Inflammatory macrophage treated with lipopolysaccharide for 1 hour (primary cell): ENCODE results near the gene TOR2A.
"Not testable (repeated sequence)": the region's sequence is repeated elsewhere in the genome, so short reads cannot be mapped to it uniquely, and the experiment has no call there.

Source experiments
- DNase-seq, 2 donors: peaks; one replicate each; pipeline ENCODE4 v3.0.0-alpha.2; 2020 to 2022

TOR2A gene

DNA sequence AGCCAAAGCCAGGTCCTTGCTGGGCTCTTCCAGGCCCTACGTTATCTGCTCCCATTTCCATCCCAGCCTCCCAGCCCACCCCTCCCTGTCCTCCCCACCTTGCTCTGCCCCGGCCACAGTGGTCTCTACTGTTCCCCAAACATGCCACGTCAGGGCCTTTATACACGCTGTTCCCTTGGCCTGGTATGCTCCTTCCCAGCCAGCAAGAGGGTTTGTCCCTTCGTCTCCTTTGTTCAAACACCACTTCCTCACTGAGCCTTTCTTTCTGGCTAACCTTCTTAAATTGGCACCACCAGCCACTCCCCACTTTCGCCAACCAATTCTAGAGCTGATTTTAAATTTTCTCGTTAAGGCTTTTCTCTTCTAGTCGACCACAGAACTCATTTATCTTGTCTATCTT is 33.6 kb upstream of the TOR2A start:
- no peak for DNase-seq

DNA sequence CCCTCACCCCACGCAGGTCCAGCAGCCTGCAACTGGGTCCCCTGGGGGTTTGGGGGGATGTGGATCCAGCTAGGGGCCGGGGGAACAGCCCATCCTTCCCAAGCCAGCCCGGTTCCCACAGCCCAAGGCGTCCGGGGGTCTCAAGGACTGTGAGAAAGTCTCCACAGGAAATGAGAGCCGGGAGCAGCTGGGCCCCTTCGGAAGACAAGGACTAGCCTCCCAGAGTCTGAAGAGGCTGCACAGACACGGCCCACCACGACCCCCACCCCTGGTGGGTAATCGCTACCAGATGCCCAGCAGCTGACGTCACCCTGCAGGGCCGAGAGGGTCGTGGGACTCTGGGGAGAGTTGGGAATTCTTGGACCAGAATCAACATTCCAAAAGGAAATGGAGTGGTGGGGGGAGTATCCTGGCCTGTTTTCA is 32.8 kb upstream of the TOR2A start:
- DNase-seq: no peak

DNA sequence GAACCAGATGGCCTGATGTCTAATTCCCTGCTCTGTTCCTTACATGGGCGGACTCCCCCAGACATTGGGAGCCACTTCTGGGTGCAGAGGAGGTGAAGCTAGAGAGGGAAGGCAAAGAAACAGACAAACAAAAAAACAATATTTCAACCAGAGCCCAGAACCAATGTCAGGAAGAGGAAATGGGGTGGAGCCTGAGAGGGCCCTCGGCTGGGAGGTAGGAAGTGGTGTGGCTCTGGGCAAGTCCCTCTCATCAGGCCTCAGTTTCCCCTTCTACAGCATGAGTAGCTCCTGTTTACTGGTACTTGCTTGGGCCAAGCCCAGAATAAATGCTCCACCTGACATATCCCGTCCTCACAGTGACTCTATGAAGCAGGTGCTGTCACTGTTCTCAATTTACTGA is 32.3 kb upstream of the TOR2A start:
- no peak for DNase-seq

DNA sequence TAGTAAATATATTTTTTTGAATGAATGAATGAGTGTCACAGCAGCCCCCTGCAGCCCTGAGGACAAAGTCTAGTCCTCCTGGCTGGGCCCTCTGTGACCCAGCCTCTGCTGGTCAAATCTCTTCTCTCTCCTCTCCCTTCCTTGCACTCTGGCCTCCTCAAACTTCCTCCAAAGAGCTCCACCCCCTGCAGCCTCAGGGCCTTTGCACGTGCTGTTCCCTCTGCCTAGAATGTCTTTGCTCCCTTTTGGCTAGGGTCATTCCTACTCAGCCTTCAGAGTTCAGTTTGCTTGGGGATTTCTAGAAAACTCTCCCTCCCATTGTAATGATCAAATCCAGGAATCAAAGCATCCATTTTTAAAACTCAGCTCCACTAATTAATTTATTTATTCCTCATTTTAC is 30.3 kb upstream of the TOR2A start:
- no peak for DNase-seq

DNA sequence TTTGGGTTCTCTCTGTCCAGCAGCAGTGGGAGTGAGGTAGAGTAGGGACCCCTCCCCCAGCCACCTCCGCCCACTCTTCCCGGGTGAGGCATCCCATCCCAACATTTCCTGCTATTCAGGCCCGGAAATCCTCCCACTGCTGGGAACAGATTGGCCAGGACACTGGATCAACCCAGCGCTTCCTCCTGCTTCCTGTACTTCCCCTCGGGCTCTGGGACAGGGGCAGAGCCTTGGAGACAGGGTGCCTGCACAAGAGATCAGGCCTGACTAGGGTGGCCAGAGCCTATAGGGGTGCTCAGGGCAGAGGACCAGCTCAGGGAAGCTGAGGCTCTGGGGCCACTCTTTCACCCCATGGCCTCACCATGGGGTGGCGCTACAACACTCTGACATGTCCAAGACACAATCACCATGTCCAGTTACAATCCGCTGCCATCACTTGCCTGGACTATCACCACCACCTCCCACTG is 28.9 kb upstream of the TOR2A start:
- peak; percentile 69 to 71 for DNase-seq

DNA sequence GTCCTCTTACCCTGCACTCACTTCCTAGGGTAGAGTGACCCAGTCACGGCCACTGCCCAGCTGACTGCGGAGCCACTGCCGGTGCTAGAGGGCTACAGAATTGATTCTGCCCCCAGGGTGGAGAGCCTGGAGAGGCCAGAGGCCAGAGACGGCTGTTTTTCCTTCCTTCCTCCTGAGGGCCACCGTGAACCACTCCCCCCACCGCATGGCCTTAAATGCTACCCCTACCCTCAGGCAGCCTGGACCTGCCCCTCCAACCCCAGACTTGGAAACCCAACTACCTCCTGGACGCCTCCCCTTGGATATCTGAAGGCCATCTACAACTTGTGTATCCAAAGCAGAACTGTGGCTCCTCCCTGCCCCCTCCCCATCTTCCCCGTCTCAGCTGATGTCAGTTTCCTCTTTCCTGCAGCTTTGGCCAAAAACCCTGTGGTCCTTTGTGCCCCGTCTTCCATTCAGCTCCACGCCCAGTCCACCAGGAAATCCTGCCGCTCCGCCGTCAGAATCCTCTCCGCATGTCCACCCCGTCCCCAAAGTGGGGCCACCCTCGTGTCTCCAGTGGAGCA is 27.1 kb upstream of the TOR2A start:
- peak in 1 of 2 donors; percentile 61 for DNase-seq

DNA sequence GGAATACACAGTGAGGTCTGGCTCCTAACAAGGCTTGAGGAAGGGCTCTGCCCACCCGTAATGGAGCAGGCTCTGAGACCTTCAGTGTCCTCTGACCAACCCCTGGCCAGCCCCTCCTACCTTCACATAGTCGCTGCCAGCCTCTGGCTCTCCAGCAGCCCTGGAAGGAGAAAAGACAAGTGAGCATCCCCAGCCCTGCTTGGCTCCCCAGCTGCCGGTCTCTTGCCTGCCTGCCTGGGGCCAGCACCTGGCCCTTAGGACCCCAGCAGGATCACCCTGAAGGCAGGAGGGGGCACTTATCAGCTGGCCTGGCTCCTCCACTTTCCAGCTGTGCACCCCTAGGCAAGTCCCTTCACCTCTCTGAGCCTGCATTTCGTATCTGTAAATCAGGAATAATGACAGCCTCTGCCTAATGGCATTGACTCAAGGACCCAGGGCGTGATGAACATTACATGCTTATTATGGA is 26.4 kb upstream of the TOR2A start:
- DNase-seq: no peak

DNA sequence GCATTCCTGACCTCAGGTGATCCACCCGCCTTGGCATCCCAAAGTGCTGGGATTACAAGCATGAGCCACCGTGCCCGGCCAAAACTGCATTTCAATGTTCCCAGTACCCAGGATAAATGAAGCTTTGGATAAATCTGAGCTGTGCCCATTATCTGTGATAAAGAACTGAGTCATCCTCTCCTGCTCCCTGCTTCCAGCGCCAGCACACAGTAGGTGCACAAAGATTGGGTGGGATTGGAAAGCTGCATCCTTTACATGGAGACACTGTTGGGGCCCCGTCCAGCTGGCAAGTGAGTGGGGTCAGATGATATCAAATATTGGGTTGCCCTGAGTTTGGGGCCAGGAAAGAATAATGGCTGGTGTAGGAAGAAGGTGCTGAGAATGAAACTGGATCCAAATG is 26.0 kb upstream of the TOR2A start:
- no peak for DNase-seq

DNA sequence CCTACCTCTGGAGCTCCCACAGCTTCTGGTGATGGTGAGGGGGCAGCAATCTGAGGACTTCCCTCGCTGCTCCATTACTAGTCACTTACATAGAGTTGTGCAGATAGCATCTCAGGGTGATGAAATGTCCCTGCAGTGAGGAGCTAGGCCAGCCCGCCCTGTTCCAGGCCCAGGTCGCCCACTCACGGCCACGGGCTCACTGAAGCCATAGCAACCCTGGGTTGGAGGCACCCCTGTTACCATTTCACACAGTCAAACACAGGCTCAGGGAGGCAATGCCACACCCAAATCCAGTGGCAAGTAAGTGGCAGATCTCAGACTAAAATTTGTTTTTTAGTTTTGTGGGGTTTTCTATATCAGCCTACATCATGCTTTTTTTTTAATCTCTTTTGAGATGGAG is 23.7 kb upstream of the TOR2A start:
- no peak for DNase-seq

DNA sequence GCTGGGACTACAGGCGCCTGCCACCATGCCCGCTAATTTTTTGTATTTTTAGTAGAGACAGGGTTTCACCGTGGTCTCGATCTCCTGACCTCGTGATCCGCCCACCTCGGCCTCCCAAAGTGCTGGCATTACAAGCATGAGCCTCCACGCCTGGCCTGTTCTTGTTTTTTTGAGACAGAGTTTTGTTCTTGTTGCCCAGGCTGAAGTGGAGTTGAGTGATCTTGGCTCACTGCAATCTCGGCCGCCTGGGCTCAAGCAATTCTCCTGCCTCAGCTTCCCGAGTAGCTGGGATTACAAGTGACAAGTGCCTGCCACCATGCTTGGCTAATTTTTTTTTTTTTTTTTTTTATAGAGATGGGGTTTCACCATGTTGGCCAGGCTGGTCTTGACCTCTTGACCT is 21.7 kb upstream of the TOR2A start:
- DNase-seq: not testable (repeated sequence)

DNA sequence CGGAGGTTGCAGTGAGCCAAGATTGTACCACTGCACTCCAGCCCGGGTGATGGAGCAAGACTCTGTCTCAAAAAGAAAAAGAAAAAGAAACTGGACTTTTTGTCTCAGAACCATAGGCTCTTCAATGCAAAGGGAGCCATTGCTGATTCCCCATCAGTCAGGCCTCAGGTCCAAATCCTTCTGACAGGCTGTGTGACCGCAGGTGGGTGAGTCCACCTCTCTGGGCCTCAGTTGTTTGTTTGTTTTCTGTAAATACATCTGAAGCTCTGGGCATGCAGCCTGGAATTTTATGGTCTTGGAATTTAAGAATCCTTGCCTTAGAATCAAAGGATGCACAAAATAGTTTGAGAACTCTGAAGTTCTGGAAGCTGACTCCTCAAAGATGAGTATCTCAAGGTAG is 21.1 kb upstream of the TOR2A start:
- DNase-seq: no peak

DNA sequence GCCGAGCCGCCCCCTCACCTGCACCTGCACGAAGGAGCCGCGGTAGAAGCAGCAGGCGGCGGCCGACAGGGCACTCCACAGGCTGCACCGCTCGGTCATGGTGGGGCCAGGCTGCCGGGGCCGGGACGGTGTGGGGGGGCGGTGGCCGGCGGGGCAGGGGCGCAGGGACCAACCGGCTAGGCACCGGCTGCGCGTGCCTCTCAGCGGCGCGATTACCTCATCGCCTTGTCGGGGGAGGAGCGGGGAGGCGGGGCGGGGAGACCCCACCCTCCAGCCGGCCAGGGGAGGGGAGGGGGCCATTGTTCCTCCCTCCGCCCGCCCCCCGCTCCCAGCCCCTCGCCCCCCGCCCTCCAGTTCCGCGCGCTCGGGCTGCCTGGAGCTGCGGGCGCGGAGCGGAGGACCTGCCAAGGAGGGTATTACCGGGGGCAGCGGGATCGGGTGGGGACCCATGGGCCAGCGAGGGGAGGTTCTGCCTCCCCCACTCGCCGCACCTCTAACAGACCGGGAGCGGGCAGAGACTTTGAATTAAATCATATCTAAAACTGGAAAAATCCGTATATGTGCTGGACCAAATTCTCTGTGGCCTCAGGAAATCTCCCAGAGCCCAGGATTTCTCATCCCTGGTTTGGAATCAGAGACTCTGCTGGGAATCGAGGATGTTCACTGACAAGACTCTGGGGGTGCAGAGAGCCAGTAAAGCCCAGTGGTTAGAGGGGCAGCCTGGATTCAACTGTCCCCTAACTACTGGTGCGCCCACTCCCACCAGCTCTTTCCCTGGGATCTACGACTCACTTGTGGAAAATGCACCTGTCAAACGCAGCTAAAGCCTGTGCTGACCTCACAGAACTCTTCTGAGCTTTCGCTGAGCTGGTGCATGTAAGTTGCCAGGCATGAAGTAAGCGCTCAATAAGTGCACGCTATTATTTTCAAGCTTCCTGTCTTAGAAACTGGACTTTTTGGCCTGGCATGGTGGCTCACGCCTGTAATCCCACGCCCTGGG is 20.3 kb upstream of the TOR2A start:
- DNase-seq: no peak

DNA sequence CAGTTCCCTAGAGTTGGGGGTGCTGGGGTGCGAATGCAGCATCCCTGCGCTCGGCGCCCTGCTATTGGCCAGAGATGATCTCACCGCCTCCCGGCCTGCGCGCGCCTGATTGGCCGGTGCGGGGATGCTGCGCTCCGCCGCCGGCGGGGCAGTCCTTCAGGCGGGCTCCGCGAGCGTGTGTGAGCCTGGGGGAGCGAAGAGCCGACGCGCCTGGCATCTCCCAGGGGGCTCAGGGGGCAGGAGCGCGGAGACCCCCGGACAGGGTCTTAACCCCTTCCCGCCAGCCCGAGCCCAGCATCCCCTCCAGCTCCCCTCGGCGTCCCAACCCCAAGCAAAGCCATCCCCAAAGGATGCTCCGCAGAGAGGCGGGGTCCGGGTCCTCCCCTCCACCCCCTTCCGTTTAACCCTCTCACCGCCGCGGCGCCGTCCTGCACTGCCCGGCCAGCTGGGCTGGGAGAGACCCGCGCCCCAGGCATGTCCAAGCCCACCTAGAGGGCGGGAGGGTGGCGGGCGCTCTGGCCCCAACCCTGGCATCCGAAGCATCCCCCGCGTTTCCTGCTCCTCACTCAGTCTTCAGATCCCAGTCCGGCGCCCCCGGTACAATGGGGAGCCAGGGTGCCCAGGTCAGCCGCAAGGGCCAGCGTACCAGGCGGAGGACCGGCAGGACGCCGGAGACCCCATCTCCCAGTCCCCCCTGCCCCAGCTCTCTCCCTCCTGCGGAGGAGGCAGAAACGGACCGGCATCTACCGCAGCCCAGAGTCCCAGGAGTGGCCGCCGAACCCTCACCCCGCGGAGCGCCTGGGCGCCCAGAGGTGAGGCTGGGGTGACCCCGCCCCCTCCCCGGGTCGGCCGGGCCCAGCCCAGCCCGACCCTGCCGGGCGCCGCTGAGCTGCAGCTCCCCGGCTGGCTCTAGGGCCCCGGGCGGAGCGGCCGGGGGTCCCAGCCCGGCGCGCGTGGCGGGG is 19.3 kb upstream of the TOR2A start:
- no peak for DNase-seq

DNA sequence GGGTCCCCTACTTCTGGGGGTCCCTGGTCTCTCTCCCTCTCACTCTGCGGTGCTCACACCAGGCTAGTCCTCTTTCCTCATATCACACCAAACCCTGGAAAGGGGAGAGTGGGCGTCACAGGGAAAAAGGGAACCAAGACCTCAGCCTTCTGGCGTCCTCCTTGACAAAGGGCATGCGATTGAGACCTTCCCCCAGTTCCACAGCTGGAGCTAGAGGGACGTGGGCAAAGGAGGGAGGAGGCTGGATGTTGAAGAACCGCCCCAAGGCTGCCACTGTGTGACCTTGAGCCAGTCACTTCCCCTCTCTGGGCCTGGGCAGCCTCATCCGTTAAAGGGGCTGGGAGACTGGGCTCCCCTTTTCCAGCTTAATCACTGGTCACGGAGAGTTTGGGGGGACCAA is 18.5 kb upstream of the TOR2A start:
- peak in 1 of 2 donors; percentile 57 for DNase-seq

DNA sequence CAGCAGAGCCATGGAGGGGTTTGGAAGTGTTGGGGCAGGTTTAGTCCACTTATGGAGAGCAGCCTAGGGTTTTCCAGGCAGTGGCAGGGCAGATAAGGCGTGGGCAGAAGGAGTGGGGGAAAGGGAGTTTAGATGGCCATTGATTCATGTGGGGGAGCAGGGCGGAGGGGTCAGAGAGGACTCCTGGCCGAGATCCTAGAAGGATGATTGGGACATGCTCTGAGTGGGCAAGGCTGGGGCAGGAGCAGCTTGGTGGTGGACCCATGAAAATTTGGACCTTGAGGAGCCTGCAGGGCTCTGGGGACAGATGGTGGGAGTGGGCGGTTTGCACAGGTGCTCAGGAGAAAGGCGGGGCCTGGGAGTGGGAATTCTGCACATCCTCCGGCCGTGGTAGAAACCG is 18.1 kb upstream of the TOR2A start:
- DNase-seq: no peak

DNA sequence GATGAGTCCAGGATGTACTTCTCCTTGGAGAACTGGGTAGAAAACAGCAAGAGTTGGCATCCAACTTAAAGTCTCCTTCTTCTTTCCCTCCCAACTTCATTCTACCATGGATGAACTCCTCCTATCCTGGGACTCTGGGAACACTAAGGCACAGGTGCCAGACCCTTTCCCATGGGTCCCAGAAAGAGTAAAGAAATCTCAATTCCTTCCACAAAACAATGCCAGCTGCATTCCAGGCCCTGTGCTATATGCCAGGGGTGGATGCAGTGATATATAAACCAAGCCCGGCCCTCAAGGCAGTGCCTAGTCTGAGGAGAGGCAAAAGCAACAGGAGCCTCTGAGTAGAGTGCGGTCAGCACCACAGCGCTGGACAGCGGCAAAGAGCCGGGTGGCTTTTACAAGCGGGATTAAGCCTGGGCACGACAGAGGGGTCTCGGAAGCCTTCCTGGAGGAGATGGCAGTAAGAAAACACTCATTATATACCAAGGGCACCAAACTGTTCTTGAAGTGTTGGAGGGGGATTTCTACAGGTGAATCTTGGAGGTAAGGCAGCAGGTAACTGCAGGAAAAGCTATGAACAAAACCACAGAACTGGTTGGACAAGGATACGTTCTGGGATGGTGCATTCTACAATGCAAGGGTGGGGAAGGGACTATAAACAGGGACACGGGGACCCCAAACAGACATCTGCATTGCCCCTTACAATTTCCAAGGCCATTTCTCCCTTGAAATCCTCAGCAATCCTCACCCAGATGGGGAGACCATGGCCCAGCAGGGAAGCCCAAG is 16.4 kb upstream of the TOR2A start:
- DNase-seq: no peak

DNA sequence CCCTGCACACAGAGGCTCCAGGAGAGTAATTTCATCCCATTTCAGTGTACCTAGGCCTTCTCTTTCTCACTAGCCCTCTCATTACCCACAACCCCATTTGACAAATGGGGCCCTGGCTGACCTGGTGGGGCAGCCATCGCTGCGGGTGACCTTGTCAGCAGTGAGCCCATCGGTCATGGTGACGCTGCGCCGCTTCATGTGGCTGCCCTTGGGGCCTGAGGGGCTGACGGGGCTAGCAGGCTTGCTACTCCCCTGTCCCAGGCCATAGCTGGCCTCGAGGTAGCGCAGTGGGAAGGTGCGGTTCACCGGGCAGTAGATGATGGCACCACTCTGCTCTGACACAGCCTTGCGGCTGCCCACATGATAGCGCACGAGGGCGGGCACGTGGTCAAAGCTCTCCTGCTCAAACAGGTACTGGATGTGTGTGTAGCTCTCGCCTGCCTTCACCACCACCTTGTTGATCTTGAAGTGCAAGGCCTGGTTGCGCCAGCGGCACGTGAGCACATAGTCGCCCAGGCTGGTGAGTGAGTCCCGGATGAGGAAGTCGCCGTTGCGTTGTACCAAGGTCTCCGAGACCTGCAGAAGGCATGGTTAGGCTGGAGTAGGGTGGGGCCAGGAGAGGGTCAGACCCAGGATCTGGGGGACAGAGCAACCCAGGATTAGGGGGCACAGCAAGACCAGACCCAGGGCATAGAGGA is 14.1 kb upstream of the TOR2A start:
- DNase-seq: no peak

DNA sequence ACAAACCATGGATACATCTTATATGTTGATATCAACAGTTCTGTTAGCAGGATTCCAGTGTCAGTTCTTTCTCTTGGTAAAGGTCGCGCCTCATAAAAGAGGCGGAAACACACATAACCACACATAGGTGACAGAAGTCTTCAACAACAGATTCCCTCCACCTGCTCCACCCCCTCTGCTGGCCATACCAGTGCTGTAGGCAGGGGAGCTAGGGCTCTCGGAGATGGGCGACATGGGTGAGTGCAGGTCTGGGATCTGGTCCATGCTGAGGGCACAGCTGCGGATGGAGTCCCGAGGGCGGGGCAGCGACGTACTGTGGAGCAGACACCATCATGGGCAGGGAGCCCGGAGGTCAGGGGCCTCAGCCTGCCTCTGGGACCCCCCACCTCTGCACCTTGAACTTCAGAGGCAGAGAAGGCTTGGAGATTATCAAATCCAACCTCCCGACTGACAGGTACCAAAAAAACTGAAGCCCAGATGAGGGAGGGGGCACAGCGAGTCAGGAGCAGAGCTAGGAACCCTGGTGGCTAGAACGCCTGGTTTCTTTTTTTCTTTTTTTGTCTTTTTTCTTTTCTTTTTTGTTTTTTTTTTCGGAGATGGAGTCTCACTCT is 12.0 kb upstream of the TOR2A start:
- DNase-seq: no peak

DNA sequence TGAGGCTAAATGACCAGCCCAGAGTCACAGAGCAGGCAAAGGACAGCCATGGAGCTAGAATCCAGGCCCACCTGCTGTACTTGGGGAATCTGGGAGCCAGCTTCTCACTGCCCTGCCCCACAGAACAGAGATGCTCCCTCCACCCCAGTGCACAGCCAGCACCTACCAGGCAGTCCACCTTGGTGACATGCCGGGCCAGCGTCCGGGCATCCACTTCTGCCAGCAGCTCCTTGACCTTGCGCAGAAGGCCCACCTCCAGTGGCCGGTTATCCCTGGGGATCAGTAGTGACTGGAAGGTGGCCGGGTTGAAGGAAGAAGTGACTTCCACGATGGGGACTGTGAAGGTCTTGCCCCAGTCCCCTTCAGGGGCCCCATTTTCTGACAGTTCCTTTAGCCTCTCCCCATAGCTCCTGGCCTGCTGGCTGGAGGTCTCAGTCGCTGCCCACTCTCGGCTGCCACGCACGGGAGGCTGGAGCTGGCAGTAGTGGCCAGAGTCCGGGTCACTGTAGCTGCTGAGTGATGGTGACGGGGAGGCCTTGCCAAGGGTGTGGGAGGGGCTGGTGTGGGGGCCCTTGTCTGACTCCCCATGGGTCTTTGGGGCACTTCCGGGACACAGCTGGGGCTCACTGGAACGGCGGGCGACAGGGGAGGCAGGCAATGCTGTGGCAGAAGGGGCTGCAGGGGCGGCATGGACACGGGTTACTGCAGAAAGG is 9.5 kb upstream of the TOR2A start:
- no peak for DNase-seq

DNA sequence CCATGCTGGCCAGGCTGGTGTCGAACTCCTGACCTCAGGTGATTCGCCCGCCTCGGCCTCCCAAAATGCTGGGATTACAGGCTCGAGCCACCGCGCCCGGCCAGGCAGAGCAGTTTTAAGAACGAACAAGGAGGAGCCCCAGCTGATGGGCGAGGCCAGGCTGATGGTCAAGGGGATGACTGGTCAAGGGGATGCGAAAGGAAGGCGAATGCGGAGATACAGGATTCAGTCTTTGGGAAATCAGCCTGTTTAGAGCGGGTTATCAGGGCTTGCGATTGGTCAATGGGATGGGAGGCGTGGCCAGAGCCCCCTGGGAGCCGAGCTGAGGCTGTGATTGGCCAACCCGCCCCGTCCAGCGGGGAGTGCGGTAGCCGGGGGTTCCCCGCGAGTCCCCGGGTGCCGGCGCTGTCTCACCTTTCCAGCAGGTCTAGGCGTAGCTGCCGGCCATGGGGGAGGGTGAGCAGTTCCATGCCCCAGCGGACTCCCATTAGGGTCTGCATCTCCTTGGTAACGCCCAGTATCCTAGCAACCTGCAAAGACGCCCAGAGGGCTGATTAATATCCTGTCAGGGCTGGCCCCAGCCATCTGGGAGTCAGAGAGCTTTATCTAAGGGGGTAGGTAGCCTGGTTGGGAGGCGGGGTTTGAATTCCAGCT is 7.5 kb upstream of the TOR2A start:
- no peak for DNase-seq
